ENCODE data around the gene EDNRB.

GRCh38 chr13:77893066-77893465 is 25.6 kb downstream of the EDNRB start:
- TF ChIP-seq POLR2AphosphoS5 (IDR thresholded peaks at IDR 0.05; ENCODE audit: low read depth, low read length) (no peak), POLR2A (IDR thresholded peaks at IDR 0.05; ENCODE audit: low read depth, low read length) (no peak), TAF1 (IDR thresholded peaks at IDR 0.05; ENCODE audit: borderline replicate concordance, low read depth, low read length) (no peak)

All from GM12892 (cell line).